GM12892 (cell line): ENCODE measurements around the gene MBD5.
A peak's percentile ranks its signal among the peaks of the same experiment; 100 is the strongest.
"Not testable (repeated sequence)": the region's sequence is repeated elsewhere in the genome, so short reads cannot be mapped to it uniquely, and the experiment has no call there.

Experiments used
- DNase-seq: peaks from one replicate; pipeline ENCODE4 v3.0.0; 2011; ENCODE audit not compliant: insufficient read length
- FAIRE-seq: peaks from 2 replicates; lab custom pipeline; 2011; peaks lifted over from hg19 to GRCh38; lab: Jason Lieb, UNC
- POLR2A ChIP-seq: IDR thresholded peaks from 2 replicates; pipeline ENCODE4 v1.6.1; 2011; ENCODE audit warnings: low read depth, low read length, control low read depth
- POLR2AphosphoS5 ChIP-seq: IDR thresholded peaks from 2 replicates; pipeline ENCODE4 v1.6.1; 2011; ENCODE audit warnings: low read depth, low read length, control low read depth
- TAF1 ChIP-seq: IDR thresholded peaks from 2 replicates; pipeline ENCODE4 v1.6.1; 2011; ENCODE audit warnings: low read depth, mild to moderate bottlenecking, control low read depth, low read length, borderline replicate concordance

MBD5 gene

GRCh38 chr2:148540022-148540421 is 519.1 kb downstream of the MBD5 start:
- DNase-seq (no peak), FAIRE-seq (no peak)
- TF ChIP-seq TAF1 (no peak), POLR2AphosphoS5 (no peak), POLR2A (no peak)

DNA sequence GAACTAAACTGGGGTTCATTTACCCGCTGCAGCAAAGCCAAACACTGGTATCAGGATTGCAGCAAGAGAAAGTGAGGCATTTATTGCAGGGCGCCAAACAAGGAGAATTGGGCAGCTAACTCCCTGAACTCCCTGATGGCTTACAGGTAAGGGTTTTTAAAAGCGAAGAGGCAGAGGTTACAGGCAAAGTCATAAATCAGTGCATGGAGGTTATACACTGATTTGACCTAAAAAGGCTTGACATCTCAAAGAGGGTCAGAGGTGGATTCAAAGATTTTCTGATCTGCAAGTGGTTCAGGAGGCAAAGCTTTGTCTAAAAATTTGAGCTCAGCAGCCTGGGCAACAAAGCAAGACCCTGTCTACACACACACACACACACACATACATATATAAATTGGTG is 520.9 kb downstream of the MBD5 start:
- TF ChIP-seq POLR2AphosphoS5 (no peak), POLR2A (no peak), TAF1 (no peak)
- DNase-seq (no peak), FAIRE-seq (no peak)

DNA sequence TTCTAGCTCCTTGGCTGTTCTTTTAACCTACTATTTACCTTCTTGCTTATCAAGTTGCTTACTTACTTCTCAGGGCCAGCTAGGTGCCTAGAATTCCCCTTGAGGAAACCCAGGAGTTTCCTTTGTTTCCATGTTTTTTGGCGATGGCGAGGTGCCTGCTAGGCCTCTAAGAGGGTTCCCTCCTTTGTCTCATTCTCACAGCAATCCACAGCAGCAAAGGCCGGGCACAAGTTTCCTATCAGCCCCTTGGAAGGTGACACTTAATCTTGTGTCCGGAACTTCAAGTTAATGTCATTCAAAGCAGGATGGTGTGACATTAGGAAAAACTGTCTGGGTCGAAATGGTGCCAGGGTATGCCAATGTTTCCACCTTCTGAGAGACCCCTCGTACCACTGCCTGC is 521.7 kb downstream of the MBD5 start:
- TF ChIP-seq POLR2A (no peak), POLR2AphosphoS5 (no peak), TAF1 (no peak)
- FAIRE-seq (no peak), DNase-seq (no peak)

- FAIRE-seq, DNase-seq: not testable (repeated sequence)
These were observed 522.2 kb downstream of the MBD5 start for GRCh38 chr2:148543088-148543540.

- DNase-seq (no peak), FAIRE-seq (no peak)
- no peak for TF ChIP-seq POLR2AphosphoS5
- no peak for TF ChIP-seq TAF1
- no peak for TF ChIP-seq POLR2A
These were observed 524.7 kb downstream of the MBD5 start for GRCh38 chr2:148545390-148546256.

DNA sequence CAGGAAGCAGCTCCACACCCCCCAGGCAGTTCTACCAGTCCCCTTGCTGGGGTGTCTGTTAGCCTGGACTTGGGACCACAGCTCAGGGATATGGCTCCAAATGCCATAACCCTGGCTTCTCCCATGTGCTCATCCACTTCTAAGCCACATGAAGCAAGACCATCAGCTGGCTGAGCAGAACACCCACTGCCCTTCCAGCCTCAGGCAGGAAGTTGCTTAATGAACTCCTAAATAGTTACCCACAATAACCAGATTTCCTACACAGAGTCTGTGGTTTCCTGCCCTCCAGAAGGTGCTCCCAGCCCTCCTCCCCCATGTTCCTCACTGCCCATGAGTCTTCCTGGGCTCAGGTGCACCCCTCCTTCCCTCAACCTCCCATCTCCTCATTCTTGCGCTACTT is 525.4 kb downstream of the MBD5 start:
- no peak for TF ChIP-seq TAF1
- TF ChIP-seq POLR2AphosphoS5: no peak
- TF ChIP-seq POLR2A: no peak
- DNase-seq (no peak), FAIRE-seq (no peak)

- TF ChIP-seq TAF1 (no peak), POLR2A (no peak), POLR2AphosphoS5 (no peak)
These were observed 528.0 kb downstream of the MBD5 start for GRCh38 chr2:148548716-148549400.

GRCh38 chr2:148552675-148553331 is 531.9 kb downstream of the MBD5 start:
- no peak for DNase-seq
- no peak for TF ChIP-seq POLR2AphosphoS5
- TF ChIP-seq POLR2A: no peak
- no peak for TF ChIP-seq TAF1
- peak; percentile 44 for FAIRE-seq

More at GRCh38 chr2:148548716-148549400, 528.0 kb downstream of the MBD5 start:
- FAIRE-seq (no peak), DNase-seq (no peak)

GRCh38 chr2:148553332-148553887 is 532.5 kb downstream of the MBD5 start:
- peak; percentile 54 for FAIRE-seq
- DNase-seq: no peak
- TF ChIP-seq POLR2A: no peak
- no peak for TF ChIP-seq TAF1
- TF ChIP-seq POLR2AphosphoS5: no peak

- DNase-seq (no peak), FAIRE-seq (no peak)
These were observed 533.8 kb downstream of the MBD5 start for GRCh38 chr2:148554459-148555247.

GRCh38 chr2:148555622-148556294 is 534.9 kb downstream of the MBD5 start:
- no peak for FAIRE-seq
- no peak for DNase-seq
- TF ChIP-seq POLR2AphosphoS5: no peak
- TF ChIP-seq POLR2A: no peak
- no peak for TF ChIP-seq TAF1

More at GRCh38 chr2:148554459-148555247, 533.8 kb downstream of the MBD5 start:
- TF ChIP-seq POLR2A (no peak), TAF1 (no peak), POLR2AphosphoS5 (no peak)
